ACHN (cell line): ENCODE measurements around the gene OSTF1.

ENCODE experiments used
- DNase-seq: peaks from one replicate; pipeline ENCODE4 v3.0.0-alpha.2; 2015
- in situ Hi-C: cut with HindIII; loops from 2 replicates; pipeline ENCODE4 v1.10.0; 2017; ENCODE audit warnings: low sequenced_read_pairs, low pct_ligation_motif_present, low pct_unique_long_range_greater_than_20kb

Gene OSTF1

GRCh38 chr9:75146229-75146628 lies 57.9 kb downstream of the OSTF1 start:
- in situ Hi-C loops, result no loop called here
- DNase-seq, result no peak

DNA sequence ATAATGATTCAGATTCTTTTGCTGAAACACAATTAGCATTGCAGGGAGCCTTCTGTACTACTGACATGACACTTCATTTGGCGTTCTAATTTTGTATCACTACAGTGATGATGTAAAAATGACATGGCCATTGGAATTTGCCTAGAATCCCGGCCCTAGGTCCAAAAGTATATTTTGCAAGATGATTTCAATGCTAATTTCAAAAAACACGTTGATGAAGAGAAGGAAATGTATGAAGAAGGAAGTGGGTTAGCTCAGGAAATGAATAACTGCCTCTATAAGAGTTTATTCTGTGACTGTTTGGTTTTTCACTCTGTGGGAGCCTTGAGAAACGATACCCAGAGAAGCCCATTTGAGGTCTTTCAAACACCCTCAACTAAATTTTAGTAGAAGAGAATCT lies 59.3 kb downstream of the OSTF1 start:
- in situ Hi-C loops, result no loop called here
- no peak for DNase-seq

DNA sequence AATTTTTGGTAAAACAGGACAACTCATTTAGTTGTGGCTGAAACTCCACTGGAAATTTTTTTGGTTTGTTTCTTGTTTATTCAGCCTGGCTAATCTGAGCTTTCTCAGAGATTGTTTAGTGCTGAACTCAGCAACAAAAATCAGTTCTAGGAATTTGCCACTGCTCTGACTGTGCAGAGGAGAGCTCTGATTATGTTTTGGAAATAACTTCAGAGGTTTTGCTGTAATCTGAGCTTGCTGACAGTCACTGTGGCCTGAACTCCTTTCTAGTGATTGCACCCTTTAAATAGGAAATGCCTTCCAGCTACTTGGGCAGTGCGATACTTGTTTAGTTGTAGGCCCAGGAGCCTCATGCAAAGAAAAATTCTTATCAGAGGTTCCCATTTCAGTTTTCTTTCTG lies 60.2 kb downstream of the OSTF1 start:
- in situ Hi-C loops, result no loop called here
- no peak for DNase-seq

DNA sequence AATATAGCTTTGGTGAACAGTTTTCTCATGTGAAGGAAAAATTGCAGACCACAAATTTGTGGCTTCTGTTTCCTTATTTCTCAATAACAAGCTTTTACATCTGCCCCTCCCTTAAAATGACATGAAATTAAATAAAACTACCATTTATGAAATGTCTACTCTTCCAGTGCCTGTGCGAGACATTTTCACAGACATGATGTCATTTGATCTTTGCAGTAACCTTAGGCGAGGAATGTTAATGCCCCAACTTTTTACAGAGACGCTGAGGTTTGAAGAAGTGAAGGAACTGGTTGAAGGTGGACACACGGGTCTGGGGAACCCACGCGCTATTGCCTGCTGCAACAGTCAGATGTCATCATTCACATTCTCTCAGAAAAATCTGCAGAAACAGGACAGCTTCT lies 61.5 kb downstream of the OSTF1 start:
- in situ Hi-C loops, result no loop called here
- DNase-seq, result no peak

DNA sequence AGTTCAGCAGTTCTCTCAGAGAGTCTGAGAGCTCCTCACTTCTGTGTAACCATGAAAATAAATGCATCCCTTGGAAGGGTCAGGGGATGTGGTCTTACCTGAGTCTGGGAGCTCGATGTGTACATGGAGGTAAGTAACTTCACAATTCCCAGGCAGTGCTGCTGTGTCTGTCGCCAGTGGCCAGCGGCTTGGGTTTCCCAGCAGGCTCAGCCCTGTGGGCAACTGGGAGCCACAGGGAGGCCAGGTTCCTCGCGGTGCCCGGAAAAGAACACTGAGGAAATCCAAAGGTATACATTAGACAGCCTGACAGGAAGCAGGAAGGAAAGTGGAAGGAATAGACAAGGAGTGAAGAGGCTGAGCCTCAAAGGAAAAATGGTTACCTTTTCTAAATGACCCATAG lies 62.2 kb downstream of the OSTF1 start:
- DNase-seq, result no peak
- in situ Hi-C loops, result no loop called here

DNA sequence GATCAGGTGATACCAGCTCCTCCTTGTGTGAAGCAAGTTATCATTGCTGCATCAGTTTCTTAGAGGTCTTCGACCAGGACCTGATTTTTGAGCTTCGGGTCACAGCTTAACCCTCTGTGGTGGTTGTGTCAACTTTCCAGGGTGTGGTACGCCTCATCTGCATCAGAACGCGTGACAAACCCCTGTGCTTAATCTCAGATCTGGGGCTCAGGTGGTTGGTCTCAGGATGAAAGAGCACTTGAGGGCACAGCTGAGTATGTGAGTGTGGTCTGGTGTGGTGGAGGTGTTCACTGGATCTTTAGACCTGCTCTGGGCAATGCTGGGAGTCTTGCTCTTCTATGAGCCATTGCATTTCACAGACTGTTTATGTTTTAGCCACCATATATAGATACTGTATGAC lies 64.1 kb downstream of the OSTF1 start:
- in situ Hi-C loops, result no loop called here
- no peak for DNase-seq

GRCh38 chr9:75156858-75157257 lies 68.5 kb downstream of the OSTF1 start:
- no peak for DNase-seq
- in situ Hi-C loops, result no loop called here

GRCh38 chr9:75161116-75161857 lies 73.0 kb downstream of the OSTF1 start:
- in situ Hi-C loops, result no loop called here
- DNase-seq, result no peak

DNA sequence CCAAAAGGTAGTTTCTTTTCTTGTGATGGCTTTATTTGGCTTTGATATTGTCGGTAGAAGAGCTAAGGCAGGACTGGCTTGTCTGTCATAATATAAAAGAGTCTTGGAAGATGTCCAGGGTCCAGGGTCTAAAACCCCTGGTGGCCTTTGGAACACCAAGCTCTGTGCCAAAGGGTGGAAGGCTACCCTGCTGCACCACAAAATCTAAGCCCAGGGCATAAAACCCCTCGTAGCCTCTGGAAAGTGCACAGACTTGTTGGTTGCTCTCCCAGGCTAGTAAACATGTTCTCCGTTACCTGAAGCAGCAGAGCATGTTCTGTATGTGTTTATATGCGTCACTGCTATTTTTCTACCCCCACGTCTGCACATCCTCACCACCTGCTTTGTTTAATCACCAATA lies 75.5 kb downstream of the OSTF1 start:
- in situ Hi-C loops, result no loop called here
- no peak for DNase-seq

DNA sequence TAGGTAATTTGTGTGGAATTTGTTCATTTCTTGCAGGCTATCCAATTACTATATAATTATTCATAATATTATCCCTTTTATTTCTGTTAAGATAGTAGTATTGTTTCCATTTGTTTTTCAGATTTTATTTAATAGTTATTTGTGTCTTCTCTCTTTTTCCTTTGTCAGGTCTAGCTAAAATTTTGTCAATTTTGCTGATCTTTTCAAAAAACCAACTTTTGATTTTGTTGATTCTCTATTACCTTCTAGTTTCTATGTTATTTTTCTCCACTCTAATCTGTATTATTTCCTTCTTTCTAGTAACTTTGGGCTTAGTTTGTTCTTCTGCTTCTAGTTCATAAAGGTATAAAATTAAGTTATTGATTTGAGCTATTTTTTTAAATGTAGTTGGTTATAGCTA lies 76.3 kb downstream of the OSTF1 start:
- no peak for DNase-seq
- in situ Hi-C loops, result no loop called here

DNA sequence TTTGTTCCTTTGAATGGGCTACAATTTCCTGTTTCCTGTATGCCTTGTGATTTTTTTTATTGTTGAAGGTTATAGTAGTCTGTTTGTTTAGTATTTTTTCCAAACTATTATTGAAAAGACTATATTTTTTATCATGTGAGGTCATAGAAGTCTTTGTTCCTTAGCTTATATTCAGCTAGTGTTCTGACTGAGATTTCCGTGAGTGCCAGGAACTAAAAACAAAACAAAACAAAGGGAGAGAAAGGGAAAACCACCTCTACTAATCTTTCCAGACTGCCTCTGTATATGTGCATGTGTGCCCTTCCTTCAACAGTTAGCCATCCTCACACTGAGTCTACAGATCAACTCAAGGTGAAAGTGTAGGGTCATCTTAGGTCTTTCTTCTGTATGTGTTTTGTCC lies 79.0 kb downstream of the OSTF1 start:
- no peak for DNase-seq
- in situ Hi-C loops, result no loop called here

DNA sequence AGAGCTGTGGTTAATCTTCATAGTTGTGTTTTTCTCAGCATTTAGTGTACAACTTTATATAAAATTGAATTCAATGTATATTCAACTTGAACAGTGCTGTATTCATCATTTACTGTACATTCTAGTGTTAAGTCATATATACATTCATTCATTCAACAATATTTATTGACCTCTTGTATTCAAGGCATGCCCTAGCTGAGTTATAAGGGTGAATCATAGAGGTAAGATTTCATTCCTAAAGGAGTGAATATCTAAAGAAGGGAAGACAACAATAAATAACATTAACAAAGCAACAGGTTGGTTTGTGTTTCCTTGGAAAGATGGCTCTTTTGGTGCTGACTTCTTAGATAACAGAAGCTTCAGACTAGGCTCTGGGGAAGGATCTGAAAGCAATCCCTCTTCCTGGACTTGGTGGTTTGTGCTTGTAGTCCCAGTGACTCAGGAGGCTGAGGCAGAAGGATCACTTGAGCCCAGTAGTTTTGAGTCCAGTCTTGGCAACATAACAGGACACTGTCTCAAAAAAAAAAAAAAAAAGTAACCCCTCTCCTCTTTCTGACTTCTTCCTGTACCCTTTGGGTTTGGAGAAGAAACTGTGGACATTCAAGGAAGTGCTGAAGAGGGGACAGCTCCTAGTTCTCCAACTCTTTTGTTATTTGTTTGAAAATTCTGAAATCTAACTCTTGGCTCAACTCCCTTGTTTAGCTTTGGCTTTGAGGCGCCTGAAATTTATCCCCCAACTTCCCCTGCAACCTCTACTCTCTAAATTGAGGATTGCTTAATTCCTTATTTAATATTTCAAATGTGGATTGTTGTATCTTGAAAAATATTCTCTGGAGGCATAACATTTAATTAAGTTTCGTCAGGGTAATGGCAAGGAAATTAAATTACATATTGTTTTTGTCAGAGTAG lies 80.2 kb downstream of the OSTF1 start:
- DNase-seq, result no peak
- in situ Hi-C loops, result no loop called here

- in situ Hi-C loops, result no loop called here
- no peak for DNase-seq
Measured at GRCh38 chr9:75169623-75170022, 81.3 kb downstream of the OSTF1 start.

GRCh38 chr9:75170898-75171360 lies 82.6 kb downstream of the OSTF1 start:
- no peak for DNase-seq
- in situ Hi-C loops, result no loop called here

DNA sequence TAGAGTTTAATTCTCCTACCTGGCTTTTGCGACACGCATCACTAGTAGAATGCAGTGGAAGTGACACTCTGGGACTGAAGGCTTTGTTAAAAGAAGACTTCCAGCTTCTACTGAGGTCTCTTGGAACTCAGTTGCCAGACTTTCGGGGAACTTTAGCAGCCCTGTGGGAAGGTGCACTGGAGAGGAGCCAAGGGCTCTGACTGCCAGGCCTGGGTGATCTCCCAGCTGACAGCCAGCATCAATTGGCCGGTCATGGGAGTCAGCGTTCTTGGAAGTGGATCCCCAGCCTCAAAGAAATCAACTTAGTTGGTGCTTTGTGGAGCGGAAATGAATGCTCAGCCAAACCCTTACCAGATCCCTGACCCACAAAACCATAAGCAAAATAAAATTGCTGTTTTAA lies 87.1 kb downstream of the OSTF1 start:
- DNase-seq, result no peak
- in situ Hi-C loops, result no loop called here

GRCh38 chr9:75176037-75176436 lies 87.7 kb downstream of the OSTF1 start:
- in situ Hi-C loops, result no loop called here

DNA sequence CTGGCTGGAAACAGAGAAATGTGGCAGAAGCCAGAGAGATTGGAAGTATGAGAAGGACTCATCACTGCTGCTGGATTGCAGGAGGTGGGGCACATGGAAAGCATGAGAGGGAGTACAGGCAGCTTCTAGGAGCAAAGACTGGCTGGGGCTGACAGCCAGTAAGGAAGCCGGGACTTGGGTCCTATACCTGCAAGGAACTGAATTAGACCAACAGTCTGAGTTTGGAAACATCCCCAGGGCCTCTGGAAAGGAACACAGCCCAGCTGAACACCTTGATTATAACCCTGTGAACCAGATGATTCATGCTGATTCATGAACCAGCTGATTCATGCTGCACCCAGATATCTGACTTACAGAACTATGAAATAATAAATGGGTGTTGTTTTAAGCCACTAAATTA lies 93.4 kb downstream of the OSTF1 start:
- DNase-seq, result no peak
- in situ Hi-C loops, result no loop called here

More at GRCh38 chr9:75176037-75176436, 87.7 kb downstream of the OSTF1 start:
- DNase-seq, result peak; percentile 1

DNA sequence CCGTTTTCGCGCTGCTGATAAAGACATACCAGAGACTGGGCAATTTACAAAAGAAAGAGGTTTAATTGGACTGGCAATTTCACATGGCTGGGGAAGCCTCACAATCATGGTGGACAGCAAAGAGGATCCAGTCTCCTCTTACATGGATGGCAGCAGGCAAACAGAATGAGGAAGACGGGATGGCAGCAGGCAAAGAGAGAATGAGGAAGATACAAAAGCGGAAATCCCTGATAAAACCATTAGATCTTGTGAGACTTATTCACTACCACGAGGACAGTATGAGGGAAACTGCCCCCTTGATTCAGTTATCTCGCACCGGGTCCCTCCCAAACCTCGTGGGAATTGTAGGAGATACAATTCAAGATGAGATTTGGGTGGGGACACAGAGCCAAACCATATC lies 95.0 kb downstream of the OSTF1 start:
- in situ Hi-C loops, result no loop called here
- no peak for DNase-seq

DNA sequence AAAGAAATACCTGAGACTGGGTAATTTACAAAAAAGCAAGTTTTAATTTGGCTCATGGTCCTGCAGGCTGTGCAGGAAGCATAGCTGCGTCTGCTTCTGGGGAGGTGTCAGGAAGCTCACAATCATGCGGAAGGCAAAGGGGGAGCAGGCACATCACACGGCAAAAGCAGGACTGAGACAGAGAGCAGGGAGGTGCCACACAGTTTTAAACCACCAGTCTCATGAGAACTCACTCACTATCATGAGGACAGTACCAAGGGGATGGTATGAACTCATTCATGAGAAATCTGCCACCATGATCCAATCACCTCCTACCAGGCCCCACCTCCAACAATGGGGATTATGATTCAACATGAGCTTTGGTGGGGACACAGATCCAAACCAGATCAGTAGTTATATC lies 96.2 kb downstream of the OSTF1 start:
- in situ Hi-C loops, result no loop called here
- DNase-seq, result no peak
